Activated naive CD4-positive, alpha-beta T cell treated with anti-CD3 and anti-CD28 coated beads for 36 hours (primary cell): ENCODE results near the gene PIGS. TPM values are rescaled to one million over a fixed set of nuclear protein-coding genes. Genes with fewer than 3 reads are reported as not detected.

Experiments
- CTCF ChIA-PET: fragments of 350-600 bp; sonication (Branson Sonifier 250); formaldehyde crosslinking; loops from one replicate; lab custom pipeline; 2021; ENCODE audit warnings: antibody characterized with exemption; lab: Charles Lee
- DNase-seq: peaks from one replicate; pipeline ENCODE4 v3.0.0-alpha.2; 2020
- H3K27ac Mint-ChIP-seq: one replicate; pipeline ENCODE4 v1.8.0; 2021; ENCODE audit warnings: mild to moderate bottlenecking, mixed read lengths
- H3K27me3 Mint-ChIP-seq: one replicate; pipeline ENCODE4 v1.8.0; 2021; ENCODE audit warnings: low read depth, mixed read lengths
- H3K36me3 Mint-ChIP-seq: one replicate; pipeline ENCODE4 v1.8.0; 2021; ENCODE audit warnings: low read depth, mixed read lengths
- H3K4me1 Mint-ChIP-seq: one replicate; pipeline ENCODE4 v1.8.0; 2021; ENCODE audit warnings: low read depth, mixed read lengths
- H3K4me3 Mint-ChIP-seq: one replicate; pipeline ENCODE4 v1.8.0; 2021; ENCODE audit warnings: mild to moderate bottlenecking, moderate library complexity, mixed read lengths
- H3K9me3 Mint-ChIP-seq: one replicate; pipeline ENCODE4 v1.8.0; 2021; ENCODE audit warnings: mixed read lengths
- intact Hi-C: fragments of 100-400 bp; cut with micrococcal nuclease; formaldehyde crosslinking; loops from one replicate; pipeline ENCODE4 v1.15.1; 2023
- total RNA-seq, 2 experiments: library from RNA; stranded (reverse); gene quantifications; one replicate each; pipeline ENCODE4 v1.2.3, GENCODE V29; 2021

The PIGS gene
- total RNA-seq, 2 experiments from 2014 or later, result 34.8 to 36.0 TPM

DNA sequence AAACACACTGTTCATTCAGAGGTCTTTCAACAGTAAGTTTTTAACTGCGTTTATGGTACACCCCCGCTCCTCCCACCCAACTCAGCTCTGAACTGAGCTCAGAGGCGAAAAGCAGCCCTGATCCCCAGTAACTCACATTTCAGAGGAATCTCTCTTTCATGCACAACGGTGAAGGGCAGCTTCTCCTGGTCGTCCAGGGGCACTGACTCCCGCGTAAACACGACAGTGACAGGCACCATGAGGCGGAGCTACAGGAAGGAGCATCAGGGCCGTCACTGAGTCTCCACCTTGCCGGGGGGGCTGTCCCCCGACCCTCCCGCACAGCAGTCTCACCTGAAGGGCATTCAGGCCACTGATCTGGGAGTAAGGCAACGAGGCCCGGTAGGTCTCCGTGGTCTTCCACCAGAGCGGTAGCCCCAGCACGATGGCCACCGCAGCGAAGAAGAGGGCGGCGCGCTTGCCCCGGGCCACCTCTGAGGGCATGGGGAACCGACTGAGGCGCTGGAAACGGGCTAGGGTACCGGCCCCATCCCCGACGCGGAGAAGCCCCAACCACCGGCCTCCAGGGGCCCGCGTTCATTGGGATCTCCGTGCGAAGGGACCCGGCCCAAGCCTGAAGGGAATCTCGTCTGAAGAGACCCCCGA, 486 bp downstream of the PIGS start:
- peak overlapping the region; percentile 91 for H3K27ac Mint-ChIP-seq
- H3K27me3 Mint-ChIP-seq, result no peaks in the 10 kb centered on the region
- peak; percentile 69 for DNase-seq
- H3K36me3 Mint-ChIP-seq, result peaks cover 20% of the 10 kb centered on the region
- peaks cover 45% of the 10 kb centered on the region for H3K4me1 Mint-ChIP-seq
- intact Hi-C loops, result loop anchor here (1.0 to 10.0 kb wide), 6 partner anchors 22 to 526 kb away; partner anchors contain the start of genes BLTP2, IFT20, NLK and PHF12
- CTCF ChIA-PET, result interaction anchor here (0.7 to 3.8 kb wide), 7 partner anchors 14 to 75 kb away, joined by 3 to 24 read pairs (median 3); partner anchors contain the start of genes SPAG5 and UNC119
- no peaks in the 10 kb centered on the region for H3K9me3 Mint-ChIP-seq
- peak overlapping the region; percentile 85 for H3K4me3 Mint-ChIP-seq

DNA sequence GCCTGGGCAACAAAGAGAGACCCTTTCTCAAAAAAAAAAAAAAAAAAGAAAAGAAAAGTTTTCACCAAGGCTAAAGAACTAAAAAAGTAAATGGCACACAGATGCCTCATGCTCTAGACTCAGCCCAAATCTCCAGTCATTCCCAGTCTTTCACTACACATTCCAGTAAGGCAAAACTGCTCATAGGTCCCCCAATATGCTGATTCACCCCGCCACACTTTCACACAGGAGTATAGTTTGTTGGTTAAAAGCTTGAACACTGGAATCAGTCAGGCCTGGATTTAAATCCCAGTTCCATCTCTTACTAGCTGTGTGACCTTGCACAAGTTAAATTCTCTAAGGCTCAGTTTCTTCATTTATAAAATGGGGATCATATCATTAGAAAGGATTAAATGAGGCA, 1.9 kb downstream of the PIGS start:
- Mint-ChIP-seq H3K9me3 (no peaks in the 10 kb centered on the region), H3K27me3 (no peaks in the 10 kb centered on the region), H3K27ac (no peak overlapping the region), H3K4me3 (peak overlapping the region; percentile 52), H3K36me3 (peaks cover 22% of the 10 kb centered on the region), H3K4me1 (peaks cover 46% of the 10 kb centered on the region)
- CTCF ChIA-PET, result interaction anchor here (1.5 to 3.8 kb wide), 2 partner anchors 21 to 24 kb away, joined by 6 to 24 read pairs; no protein-coding TSS in a partner anchor
- DNase-seq, result no peak
- intact Hi-C loops, result no loop called here

DNA sequence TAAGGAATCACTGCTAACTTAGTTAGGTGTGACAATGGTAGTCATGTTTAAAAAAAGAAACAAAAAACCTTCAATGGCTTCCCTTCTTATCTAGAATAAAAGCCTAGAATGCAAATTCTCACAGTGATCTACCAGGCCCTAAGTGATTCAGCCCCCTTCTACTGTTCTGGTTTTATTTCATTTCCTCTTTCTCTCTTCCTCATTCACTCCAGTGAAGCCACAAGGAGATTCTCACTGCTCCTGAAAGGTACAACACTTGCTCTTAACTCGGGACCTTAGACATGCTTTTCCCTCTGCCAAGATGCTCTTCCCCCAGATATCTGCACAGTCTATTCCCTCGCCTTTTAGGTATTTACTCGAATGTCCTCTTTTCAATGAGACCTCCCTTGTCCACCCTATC, 3.7 kb downstream of the PIGS start:
- CTCF ChIA-PET, result interaction anchor here (0.8 to 1.2 kb wide), 3 partner anchors 18 to 152 kb away, joined by 3 to 4 read pairs (median 3); partner anchors contain the start of gene RPL23A
- intact Hi-C loops, result no loop called here

DNA sequence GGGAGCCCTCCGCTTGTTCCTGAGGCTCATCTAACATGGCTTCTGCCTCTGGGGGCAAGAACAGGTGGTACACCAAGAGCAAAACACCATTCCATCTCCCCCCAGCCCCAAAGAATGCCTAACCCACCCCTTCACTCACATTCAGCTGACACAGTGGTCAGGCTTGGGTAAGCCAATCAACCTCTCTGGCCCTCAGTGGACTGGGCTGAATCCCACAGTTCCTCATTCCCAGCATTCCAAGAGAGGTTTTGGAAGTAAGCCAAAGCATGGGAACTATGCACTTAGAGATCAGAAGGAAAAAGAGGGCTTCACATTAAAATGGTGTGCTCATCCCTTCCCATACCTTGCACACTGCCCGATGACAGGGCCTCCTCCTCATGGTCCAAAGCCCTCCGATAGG, 7.8 kb downstream of the PIGS start:
- intact Hi-C loops, result no loop called here
- no peaks in the 10 kb centered on the region for H3K27me3 Mint-ChIP-seq
- H3K27ac Mint-ChIP-seq, result no peak overlapping the region
- H3K4me3 Mint-ChIP-seq, result no peak overlapping the region
- H3K36me3 Mint-ChIP-seq, result peaks cover 28% of the 10 kb centered on the region
- CTCF ChIA-PET, result no interaction called here
- H3K9me3 Mint-ChIP-seq, result no peaks in the 10 kb centered on the region
- H3K4me1 Mint-ChIP-seq, result peaks cover 18% of the 10 kb centered on the region
- DNase-seq, result no peak

More for the DNA sequence above, 3.7 kb downstream of the PIGS start:
- Mint-ChIP-seq H3K36me3 (peaks cover 23% of the 10 kb centered on the region), H3K4me3 (no peak overlapping the region), H3K9me3 (no peaks in the 10 kb centered on the region), H3K4me1 (peaks cover 44% of the 10 kb centered on the region), H3K27ac (peak overlapping the region; percentile 65), H3K27me3 (no peaks in the 10 kb centered on the region)
- no peak for DNase-seq

DNA sequence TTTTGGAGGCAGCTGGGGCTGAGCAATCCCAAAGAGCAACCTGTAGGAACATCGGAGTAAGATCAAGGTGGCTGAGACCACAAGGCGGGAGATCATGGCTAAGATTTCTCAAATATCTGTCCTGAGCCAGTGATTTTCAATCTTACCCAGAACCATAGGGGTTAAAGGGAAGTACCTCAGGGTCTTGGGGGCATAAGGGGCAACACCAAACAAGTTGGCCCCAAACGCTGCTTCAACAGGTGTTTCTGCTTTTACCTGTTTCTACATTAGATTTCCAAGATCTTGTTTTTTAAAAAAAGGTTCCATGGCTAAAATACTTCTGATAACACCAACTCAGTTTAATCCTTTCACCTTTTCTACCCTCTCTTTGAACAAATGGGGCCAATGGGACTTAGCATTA, 16.3 kb downstream of the PIGS start:
- H3K27ac Mint-ChIP-seq, result no peak overlapping the region
- intact Hi-C loops, result no loop called here
- no peaks in the 10 kb centered on the region for H3K27me3 Mint-ChIP-seq
- peaks cover 26% of the 10 kb centered on the region for H3K36me3 Mint-ChIP-seq
- peaks cover 20% of the 10 kb centered on the region for H3K4me1 Mint-ChIP-seq
- no peaks in the 10 kb centered on the region for H3K9me3 Mint-ChIP-seq
- CTCF ChIA-PET, result no interaction called here
- DNase-seq, result no peak
- H3K4me3 Mint-ChIP-seq, result no peak overlapping the region

DNA sequence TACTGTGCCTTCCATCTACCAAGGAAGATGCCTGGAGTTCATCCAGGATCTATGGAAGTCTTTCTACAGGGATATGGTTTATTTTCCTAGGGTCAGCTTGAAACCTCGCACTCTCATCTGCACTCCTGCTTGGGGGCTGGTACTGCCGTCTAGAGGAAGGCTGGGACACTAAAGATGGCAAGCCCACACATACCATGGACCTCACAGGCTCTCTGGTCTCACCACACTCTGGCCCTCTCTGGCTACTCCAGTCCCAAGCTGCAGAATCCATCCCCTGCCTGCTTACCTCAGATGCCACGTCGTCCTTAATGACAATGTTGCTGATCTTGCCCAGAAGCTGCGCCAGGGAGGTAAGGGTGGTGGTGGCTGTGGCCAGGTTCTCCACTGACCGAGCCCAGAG, 16.8 kb downstream of the PIGS start:
- no peak for DNase-seq
- Mint-ChIP-seq H3K9me3 (no peaks in the 10 kb centered on the region), H3K4me1 (peaks cover 25% of the 10 kb centered on the region), H3K27ac (no peak overlapping the region), H3K27me3 (no peaks in the 10 kb centered on the region), H3K4me3 (no peak overlapping the region), H3K36me3 (peaks cover 22% of the 10 kb centered on the region)
- CTCF ChIA-PET, result no interaction called here
- intact Hi-C loops, result loop anchor here (5.0 kb wide), 2 partner anchors 197 to 237 kb away; partner anchors contain the start of genes POLDIP2 and TMEM97

DNA sequence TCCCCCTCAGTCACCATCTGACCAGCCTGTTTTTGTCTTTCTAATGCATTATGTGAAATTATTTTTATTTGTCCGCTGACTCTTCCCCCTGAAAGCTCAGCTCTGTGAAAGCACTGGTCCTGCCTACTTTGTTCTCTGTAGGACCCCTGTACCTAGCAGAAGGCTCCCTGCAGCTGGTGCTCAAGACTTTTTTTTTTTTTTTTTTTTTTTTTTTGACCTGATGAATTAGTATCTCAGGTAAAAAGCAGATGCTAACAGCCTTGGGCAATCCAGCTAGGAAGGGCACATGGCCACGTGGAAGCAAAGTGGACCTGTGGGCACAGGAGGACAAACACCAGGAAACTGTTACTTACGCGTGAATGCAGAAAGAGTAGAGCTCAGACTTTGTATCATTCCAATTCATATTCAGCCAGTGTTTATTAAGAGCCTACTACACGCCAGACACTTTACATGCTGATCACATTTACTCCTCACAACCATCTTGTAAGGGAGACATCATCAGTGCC, 18.3 kb downstream of the PIGS start:
- DNase-seq, result no peak
- Mint-ChIP-seq H3K36me3 (peaks cover 22% of the 10 kb centered on the region), H3K4me1 (peaks cover 40% of the 10 kb centered on the region), H3K27me3 (no peaks in the 10 kb centered on the region), H3K9me3 (no peaks in the 10 kb centered on the region), H3K4me3 (peak overlapping the region; percentile 90), H3K27ac (peak overlapping the region; percentile 52)
- CTCF ChIA-PET, result interaction anchor here (0.5 to 0.7 kb wide), 2 partner anchors 10 to 18 kb away, joined by 3 to 4 read pairs; no protein-coding TSS in a partner anchor
- intact Hi-C loops, result loop anchor here (1.0 to 5.0 kb wide), 3 partner anchors 24 to 236 kb away; partner anchors contain the start of genes POLDIP2 and TMEM97

DNA sequence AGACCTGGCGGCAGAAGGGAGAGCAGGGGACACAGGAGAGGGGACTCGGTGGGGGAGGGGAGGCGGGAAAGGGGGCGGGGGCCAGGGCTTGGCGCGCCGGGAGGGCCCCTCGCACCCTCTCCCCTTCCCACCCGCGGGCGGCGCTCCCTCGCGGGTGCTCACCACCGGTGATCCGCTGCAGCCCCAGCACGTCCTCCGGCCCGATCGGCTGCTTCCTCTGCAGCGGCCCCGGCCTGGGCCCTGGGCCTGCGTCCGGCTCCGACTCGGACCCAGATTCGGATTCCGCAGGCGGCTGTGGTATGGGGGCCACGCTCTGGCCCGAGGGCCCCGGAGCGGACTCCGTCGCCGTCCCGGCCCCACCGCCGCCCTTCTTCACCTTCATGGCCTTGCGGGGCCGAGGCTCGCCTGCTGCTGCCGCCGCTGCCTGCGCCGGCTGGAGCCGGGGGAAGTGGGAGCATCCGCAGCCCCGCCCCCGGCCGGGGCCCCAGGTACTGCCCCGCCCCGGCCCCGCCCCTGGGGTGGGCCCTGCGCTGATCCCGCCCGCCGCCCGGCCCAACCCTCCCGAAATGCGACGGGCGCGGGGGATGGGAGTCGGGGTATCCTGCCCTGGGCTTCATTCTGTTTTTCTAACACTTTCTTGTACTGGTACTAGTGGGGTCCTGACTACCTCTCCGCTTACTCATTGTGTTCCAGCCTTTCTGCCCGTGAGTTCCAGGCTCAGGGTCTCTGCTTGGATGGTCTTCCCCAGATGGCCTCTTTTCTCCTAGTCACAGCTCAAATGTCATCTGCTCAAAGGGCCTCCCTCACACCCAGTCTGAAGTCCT, 18.9 kb downstream of the PIGS start, which contains the start of gene UNC119:
Gene UNC119, minus strand, starts transcription at position 449 of the 824 bp plus-strand sequence. Its CDS starts 67 bp downstream, at position 382.
- peak; percentile 83 for DNase-seq
- CTCF ChIA-PET, result interaction anchor here (0.5 to 6.7 kb wide), 4 partner anchors 10 to 58 kb away, joined by 3 to 51 read pairs (median 4); no protein-coding TSS in a partner anchor
- Mint-ChIP-seq H3K36me3 (peaks cover 22% of the 10 kb centered on the region), H3K27ac (peak within 1 kb of the TSS; percentile 52), H3K4me3 (peak within 1 kb of the TSS; percentile 90), H3K4me1 (peaks cover 45% of the 10 kb centered on the region), H3K9me3 (no peaks in the 10 kb centered on the region), H3K27me3 (no peaks in the 10 kb centered on the region)
- intact Hi-C loops, result loop anchor here (1.0 to 5.0 kb wide), 3 partner anchors 25 to 235 kb away; partner anchors contain the start of genes POLDIP2 and TMEM97

DNA sequence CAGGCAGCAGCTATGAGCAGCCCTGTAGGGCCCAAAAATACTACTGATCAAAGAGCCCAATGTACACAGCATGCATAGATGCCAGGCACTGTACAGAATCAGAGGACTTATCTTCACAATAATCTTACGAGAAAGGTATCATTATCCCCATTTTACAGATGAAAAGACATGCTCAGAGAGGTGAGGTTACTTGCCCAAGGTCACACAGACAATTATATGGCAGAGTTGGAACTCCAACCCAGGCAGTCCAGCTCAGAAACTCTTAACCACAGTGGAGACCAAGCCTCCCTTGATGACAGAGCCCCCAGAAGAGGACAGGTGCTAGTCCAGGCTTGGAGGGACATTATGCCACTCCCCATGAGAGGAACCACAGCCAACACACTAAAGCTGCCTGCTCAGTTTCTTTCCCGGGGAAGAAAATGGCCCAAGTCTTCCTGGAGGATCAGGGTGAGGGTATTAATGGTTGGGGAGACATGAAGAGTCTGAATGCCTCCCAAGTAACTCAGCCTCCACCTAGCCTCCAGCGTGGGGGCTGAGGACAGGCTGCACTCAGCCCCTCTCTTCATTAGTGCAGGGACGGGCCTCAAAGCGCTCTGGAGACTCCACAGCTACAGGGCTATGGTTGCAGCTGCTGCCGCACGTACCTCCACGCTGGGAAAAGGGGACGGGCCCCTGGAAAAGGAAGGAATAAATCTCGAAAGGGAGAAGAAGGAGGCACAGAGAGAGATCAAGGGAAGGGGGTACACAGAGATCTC, 19.7 kb downstream of the PIGS start:
- no peaks in the 10 kb centered on the region for H3K9me3 Mint-ChIP-seq
- H3K4me3 Mint-ChIP-seq, result peak overlapping the region; percentile 90
- intact Hi-C loops, result loop anchor here (1.0 to 5.0 kb wide), 3 partner anchors 26 to 234 kb away; partner anchors contain the start of genes POLDIP2 and TMEM97
- H3K27ac Mint-ChIP-seq, result peak overlapping the region; percentile 38
- DNase-seq, result no peak
- CTCF ChIA-PET, result interaction anchor here (0.8 to 6.7 kb wide), 4 partner anchors 19 to 135 kb away, joined by 3 to 51 read pairs (median 6); no protein-coding TSS in a partner anchor
- H3K4me1 Mint-ChIP-seq, result peaks cover 46% of the 10 kb centered on the region
- no peaks in the 10 kb centered on the region for H3K27me3 Mint-ChIP-seq
- H3K36me3 Mint-ChIP-seq, result peaks cover 22% of the 10 kb centered on the region

DNA sequence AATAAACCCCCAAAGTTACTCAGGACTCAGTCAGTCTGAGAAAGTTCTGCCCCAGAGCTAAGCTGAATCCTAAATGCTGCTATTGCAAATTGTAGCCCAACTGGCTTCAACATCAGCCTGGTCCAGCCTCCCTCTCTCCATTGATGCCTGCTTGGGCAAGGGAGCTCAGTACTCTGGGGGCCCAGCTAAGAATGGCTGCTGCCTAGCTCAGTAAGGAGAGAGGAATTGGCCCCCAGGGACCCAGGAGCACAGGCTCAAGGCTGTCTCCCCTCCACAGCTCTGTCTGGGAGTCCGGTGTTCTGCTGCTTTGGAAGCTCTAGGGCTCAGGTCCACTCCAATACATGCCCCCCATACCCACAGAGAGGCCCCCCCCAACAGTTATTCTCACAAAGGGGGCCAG, 20.5 kb downstream of the PIGS start:
- peak overlapping the region; percentile 94 for H3K27ac Mint-ChIP-seq
- peak overlapping the region; percentile 90 for H3K4me3 Mint-ChIP-seq
- no peaks in the 10 kb centered on the region for H3K27me3 Mint-ChIP-seq
- H3K4me1 Mint-ChIP-seq, result peaks cover 46% of the 10 kb centered on the region
- H3K36me3 Mint-ChIP-seq, result peaks cover 15% of the 10 kb centered on the region
- H3K9me3 Mint-ChIP-seq, result no peaks in the 10 kb centered on the region
- CTCF ChIA-PET, result interaction anchor here (0.6 to 6.7 kb wide), 5 partner anchors 20 to 135 kb away, joined by 3 to 51 read pairs (median 3); no protein-coding TSS in a partner anchor
- DNase-seq, result no peak
- intact Hi-C loops, result loop anchor here (5.0 kb wide), 2 partner anchors 194 to 234 kb away; partner anchors contain the start of genes POLDIP2 and TMEM97
